ENCODE measurements around the gene GEMIN2. TPM values are rescaled to one million over a fixed set of nuclear protein-coding genes. Genes with fewer than 3 reads are reported as not detected.

The GEMIN2 gene
- total RNA-seq, 6 experiments from 2014 or later = 6.6 to 9.6 (median 9.0) TPM

- no peak for DNase-seq
- TF ChIP-seq CTCF (IDR thresholded peaks at IDR 0.05) = no peak
- H3K4me3 Mint-ChIP-seq = peak overlapping the region; percentile 100
- no peaks in the 10 kb centered on the region for H3K9me3 Mint-ChIP-seq
- peak overlapping the region; percentile 99 for H3K27ac Mint-ChIP-seq
- peaks cover 3% of the 10 kb centered on the region for H3K27me3 Mint-ChIP-seq (ENCODE audit: insufficient read depth)
- peaks cover 34% of the 10 kb centered on the region for H3K36me3 Mint-ChIP-seq (ENCODE audit: low read depth)
- H3K4me1 Mint-ChIP-seq (ENCODE audit: low read depth) = peaks cover 26% of the 10 kb centered on the region
These were observed 62.4 kb downstream of the GEMIN2 start for GRCh38 chr14:39176263-39177167.

GRCh38 chr14:39177168-39177545 is 63.0 kb downstream of the GEMIN2 start:
- Mint-ChIP-seq H3K9me3 (no peaks in the 10 kb centered on the region), H3K27ac (peak overlapping the region; percentile 46), H3K4me3 (peak overlapping the region; percentile 100), H3K4me1 (ENCODE audit: low read depth) (peaks cover 26% of the 10 kb centered on the region), H3K36me3 (ENCODE audit: low read depth) (peaks cover 34% of the 10 kb centered on the region), H3K27me3 (ENCODE audit: insufficient read depth) (peaks cover 3% of the 10 kb centered on the region)
- no peak for DNase-seq
- TF ChIP-seq CTCF (IDR thresholded peaks at IDR 0.05) = no peak

- peaks cover 44% of the 10 kb centered on the region for H3K36me3 Mint-ChIP-seq (ENCODE audit: low read depth)
- peaks cover 26% of the 10 kb centered on the region for H3K4me1 Mint-ChIP-seq (ENCODE audit: low read depth)
- no peak for TF ChIP-seq CTCF (IDR thresholded peaks at IDR 0.05)
- peak overlapping the region; percentile 20; the same call in 1 of the 2 replicates for H3K4me3 Mint-ChIP-seq
- peaks cover 3% of the 10 kb centered on the region for H3K27me3 Mint-ChIP-seq (ENCODE audit: insufficient read depth)
- peak overlapping the region; percentile 38 for H3K27ac Mint-ChIP-seq
- DNase-seq = no peak
- H3K9me3 Mint-ChIP-seq = no peaks in the 10 kb centered on the region
These were observed 64.9 kb downstream of the GEMIN2 start for GRCh38 chr14:39179042-39179441.

- no peak overlapping the region for H3K27ac Mint-ChIP-seq
- peaks cover 3% of the 10 kb centered on the region; the same call in 1 of the 2 replicates for H3K27me3 Mint-ChIP-seq (ENCODE audit: insufficient read depth)
- H3K4me1 Mint-ChIP-seq (ENCODE audit: low read depth) = peaks cover 26% of the 10 kb centered on the region
- peaks cover 51% of the 10 kb centered on the region for H3K36me3 Mint-ChIP-seq (ENCODE audit: low read depth)
- H3K9me3 Mint-ChIP-seq = no peaks in the 10 kb centered on the region
- no peak overlapping the region for H3K4me3 Mint-ChIP-seq
- DNase-seq = no peak
- no peak for TF ChIP-seq CTCF (IDR thresholded peaks at IDR 0.05)
These were observed 66.4 kb downstream of the GEMIN2 start for GRCh38 chr14:39180553-39180952.

GRCh38 chr14:39181026-39181692 is 67.0 kb downstream of the GEMIN2 start:
- Mint-ChIP-seq H3K4me3 (no peak overlapping the region), H3K27ac (no peak overlapping the region), H3K4me1 (ENCODE audit: low read depth) (peaks cover 23% of the 10 kb centered on the region), H3K36me3 (ENCODE audit: low read depth) (peaks cover 45% of the 10 kb centered on the region), H3K9me3 (no peaks in the 10 kb centered on the region), H3K27me3 (ENCODE audit: insufficient read depth) (peaks cover 3% of the 10 kb centered on the region; the same call in 1 of the 2 replicates)
- TF ChIP-seq CTCF (IDR thresholded peaks at IDR 0.05) = no peak
- no peak for DNase-seq
